22Rv1 (cell line): ENCODE measurements around the gene ZFP3.
"Not testable (repeated sequence)": the region's sequence is repeated elsewhere in the genome, so short reads cannot be mapped to it uniquely, and the experiment has no call there.

Source experiments
- H3K27ac ChIP-seq: fragments of 450-650 bp; 2 replicates; pipeline ENCODE4 v1.5.1; 2017
- ZFX ChIP-seq: fragments of 450-650 bp; IDR thresholded peaks from 2 replicates; pipeline ENCODE4 v1.6.1; 2017; ENCODE audit warnings: antibody characterized with exemption, borderline replicate concordance
- TF ChIP-seq, protein P1 (sequence below): fragments of 450-650 bp; IDR thresholded peaks from 2 replicates; pipeline ENCODE4 v1.5.1; 2017; ENCODE audit warnings: mild to moderate bottlenecking

ZFP3 gene

DNA sequence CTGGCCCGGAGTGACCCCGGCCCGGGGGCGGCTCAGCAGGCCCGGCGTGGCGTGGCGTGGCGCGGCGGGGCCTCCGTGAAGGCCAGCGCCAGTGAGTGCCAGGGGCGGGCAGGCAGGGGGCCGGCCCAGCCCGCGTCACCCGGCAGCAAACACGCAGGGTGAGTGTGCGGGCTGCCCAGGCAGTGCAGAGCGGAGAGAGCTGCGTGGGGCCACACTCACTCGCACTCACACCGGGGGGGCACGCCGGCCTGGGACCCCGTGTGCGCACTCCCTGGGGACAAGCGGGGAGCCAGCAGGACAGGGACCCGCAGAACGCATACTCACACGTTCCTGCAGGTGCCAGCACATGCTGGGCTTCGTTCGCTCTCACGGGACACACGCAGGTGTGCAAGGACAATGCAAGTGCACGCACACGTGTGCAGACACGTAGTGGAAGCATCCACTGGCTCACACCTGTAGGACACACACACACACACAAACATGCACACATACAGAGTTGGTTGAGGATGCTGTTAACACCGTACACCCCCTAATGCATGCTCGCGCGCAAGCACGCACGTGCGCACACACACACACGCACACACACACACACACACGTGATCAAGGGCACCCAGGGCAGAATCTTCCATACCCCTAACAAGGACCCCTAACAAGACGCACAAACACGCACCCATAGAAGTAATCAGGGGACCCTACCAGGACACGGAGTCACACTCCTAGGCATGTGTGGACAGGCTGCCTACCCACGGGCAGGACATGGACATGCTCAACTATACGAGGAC, 45.3 kb downstream of the ZFP3 start:
- TF ChIP-seq, protein P1, sequence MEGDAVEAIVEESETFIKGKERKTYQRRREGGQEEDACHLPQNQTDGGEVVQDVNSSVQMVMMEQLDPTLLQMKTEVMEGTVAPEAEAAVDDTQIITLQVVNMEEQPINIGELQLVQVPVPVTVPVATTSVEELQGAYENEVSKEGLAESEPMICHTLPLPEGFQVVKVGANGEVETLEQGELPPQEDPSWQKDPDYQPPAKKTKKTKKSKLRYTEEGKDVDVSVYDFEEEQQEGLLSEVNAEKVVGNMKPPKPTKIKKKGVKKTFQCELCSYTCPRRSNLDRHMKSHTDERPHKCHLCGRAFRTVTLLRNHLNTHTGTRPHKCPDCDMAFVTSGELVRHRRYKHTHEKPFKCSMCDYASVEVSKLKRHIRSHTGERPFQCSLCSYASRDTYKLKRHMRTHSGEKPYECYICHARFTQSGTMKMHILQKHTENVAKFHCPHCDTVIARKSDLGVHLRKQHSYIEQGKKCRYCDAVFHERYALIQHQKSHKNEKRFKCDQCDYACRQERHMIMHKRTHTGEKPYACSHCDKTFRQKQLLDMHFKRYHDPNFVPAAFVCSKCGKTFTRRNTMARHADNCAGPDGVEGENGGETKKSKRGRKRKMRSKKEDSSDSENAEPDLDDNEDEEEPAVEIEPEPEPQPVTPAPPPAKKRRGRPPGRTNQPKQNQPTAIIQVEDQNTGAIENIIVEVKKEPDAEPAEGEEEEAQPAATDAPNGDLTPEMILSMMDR: no peak
- no peak for TF ChIP-seq ZFX
- no peak overlapping the region for H3K27ac ChIP-seq

GRCh38 chr17:5124125-5124760, 46.0 kb downstream of the ZFP3 start:
- H3K27ac ChIP-seq: not testable (repeated sequence)

DNA sequence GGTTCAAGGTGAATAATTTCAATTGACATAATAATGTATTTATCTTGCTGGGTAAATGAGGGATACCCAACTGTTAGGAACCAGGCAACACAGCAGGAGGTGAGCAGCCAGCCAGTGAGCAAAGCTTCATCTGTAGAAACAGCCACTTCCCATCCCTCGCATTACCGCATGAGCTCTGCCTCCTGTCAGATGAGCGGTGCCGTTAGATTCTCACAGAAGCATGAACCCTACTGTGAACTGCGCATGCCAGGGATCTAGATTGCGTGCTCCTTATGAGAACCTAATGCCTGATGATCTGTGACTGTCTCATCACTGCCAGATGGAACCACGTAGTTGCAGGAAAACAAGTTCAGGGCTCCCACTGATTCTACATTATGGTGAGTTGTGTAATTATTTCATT, 46.6 kb downstream of the ZFP3 start:
- not testable (repeated sequence) for H3K27ac ChIP-seq

DNA sequence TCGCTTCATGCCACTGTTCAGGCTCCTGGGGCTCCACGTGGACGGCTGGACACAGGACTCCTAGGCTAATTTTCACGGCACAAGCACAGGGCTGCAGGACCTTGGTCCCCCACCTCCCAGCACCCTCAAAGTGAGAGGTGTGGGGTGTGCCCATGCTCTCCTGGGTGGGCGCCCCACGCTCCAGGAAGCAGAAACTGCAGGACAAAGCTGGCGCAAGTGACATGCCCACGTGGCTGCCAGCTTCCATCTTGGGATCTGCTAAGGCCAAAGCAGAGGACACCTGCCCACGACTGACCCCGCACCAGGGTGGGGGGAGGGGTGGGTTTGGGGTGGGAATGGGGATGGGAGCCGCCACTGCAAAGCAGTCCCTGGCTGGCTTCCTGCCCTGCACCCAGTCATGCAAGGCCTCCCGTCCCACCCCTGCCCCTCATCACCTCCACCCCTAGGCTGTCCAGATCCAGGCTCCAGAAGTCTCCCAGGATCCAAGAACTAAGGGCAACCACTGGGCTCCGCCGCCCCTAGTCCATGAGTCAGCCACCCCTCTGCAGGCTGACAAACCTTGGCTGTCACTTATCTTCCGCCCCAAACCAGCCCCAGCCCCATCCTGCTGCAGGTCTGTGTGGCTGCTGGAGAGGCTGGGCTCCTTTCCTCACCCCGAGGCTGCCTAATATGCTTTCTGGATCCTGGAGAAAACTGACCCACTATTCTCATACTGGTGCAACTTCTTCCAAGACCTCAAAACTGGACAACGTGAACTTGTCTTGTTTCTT, 48.6 kb downstream of the ZFP3 start:
- no peak overlapping the region for H3K27ac ChIP-seq
- no peak for TF ChIP-seq ZFX
- TF ChIP-seq, protein P1: no peak

DNA sequence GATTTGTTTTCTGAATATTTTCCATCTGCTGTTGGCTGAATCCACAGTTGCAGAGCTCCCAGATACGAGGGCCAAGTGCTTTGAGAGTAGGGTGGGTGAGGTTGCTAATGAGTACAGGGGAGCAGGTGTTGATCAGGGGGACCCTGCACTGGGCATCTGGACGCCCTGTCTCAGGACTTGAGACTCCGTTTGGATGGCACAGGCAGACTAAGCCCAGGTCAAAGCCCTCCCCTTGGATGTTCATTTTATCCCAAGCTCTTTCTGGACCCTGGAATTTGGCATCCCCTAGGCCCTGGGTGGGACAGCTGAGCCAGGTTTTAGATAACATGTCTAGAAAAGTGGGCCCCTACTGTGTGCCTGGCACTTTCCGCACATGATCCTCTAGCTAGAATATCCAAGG, 49.6 kb downstream of the ZFP3 start:
- H3K27ac ChIP-seq: no peak overlapping the region
- TF ChIP-seq, protein P1: no peak
- no peak for TF ChIP-seq ZFX

GRCh38 chr17:5128387-5128786, 50.1 kb downstream of the ZFP3 start:
- not testable (repeated sequence) for H3K27ac ChIP-seq

GRCh38 chr17:5128905-5129535, 50.8 kb downstream of the ZFP3 start:
- TF ChIP-seq, protein P1: no peak
- H3K27ac ChIP-seq: no peak overlapping the region

GRCh38 chr17:5129770-5130169, 51.5 kb downstream of the ZFP3 start:
- not testable (repeated sequence) for H3K27ac ChIP-seq

DNA sequence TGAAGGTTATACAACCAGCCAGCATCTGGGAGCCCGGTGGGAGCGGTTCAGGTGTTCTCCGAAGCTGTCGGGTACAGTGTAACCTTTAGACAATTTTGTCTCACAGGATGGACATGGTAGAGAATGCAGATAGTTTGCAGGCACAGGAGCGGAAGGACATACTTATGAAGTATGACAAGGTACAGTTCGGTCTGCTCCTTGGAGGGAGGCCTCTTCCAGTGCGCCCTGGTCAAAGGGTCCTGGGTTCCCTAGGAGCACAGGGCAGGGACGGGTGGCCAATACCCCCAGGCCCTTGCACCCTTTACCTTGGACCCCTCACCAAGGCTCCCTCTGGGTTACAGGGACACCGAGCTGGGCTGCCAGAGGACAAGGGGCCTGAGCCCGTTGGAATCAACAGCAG, 52.0 kb downstream of the ZFP3 start:
- not testable (repeated sequence) for H3K27ac ChIP-seq

- not testable (repeated sequence) for H3K27ac ChIP-seq
Measured at GRCh38 chr17:5130687-5131086, 52.4 kb downstream of the ZFP3 start.
